Ishikawa (cell line): ENCODE measurements around the gene GIT2.

ENCODE experiments used
- CEBPB ChIP-seq: IDR thresholded peaks from 2 replicates; pipeline ENCODE4 v1.6.1; 2012
- CREB1 ChIP-seq: IDR thresholded peaks from 2 replicates; pipeline ENCODE4 v1.6.1; 2012; ENCODE audit warnings: low read depth
- EGR1 ChIP-seq: IDR thresholded peaks from 2 replicates; pipeline ENCODE4 v1.6.1; 2012
- EP300 ChIP-seq: IDR thresholded peaks from 2 replicates; pipeline ENCODE4 v1.6.1; 2012; ENCODE audit warnings: borderline replicate concordance
- FOXM1 ChIP-seq: IDR thresholded peaks from 2 replicates; pipeline ENCODE4 v1.6.1; 2012; ENCODE audit warnings: low read depth, borderline replicate concordance
- MAX ChIP-seq: IDR thresholded peaks from 2 replicates; pipeline ENCODE4 v1.6.1; 2012
- NFIC ChIP-seq: IDR thresholded peaks from 2 replicates; pipeline ENCODE4 v1.6.1; 2012
- RAD21 ChIP-seq: IDR thresholded peaks from 2 replicates; pipeline ENCODE4 v1.6.1; 2012; ENCODE audit warnings: low read depth
- REST ChIP-seq: IDR thresholded peaks from 2 replicates; pipeline ENCODE4 v1.6.1; 2012; ENCODE audit warnings: low read depth, mild to moderate bottlenecking
- TAF1 ChIP-seq: IDR thresholded peaks from 2 replicates; pipeline ENCODE4 v1.6.1; 2012; ENCODE audit warnings: low read depth, mild to moderate bottlenecking
- TEAD4 ChIP-seq: IDR thresholded peaks from 2 replicates; pipeline ENCODE4 v1.6.1; 2012
- USF1 ChIP-seq: IDR thresholded peaks from 2 replicates; pipeline ENCODE4 v1.6.1; 2012
- YY1 ChIP-seq: IDR thresholded peaks from 2 replicates; pipeline ENCODE4 v1.6.1; 2012; ENCODE audit warnings: low read depth
- ZBTB7A ChIP-seq: IDR thresholded peaks from 2 replicates; pipeline ENCODE4 v1.6.1; 2012; ENCODE audit warnings: low read depth

- TF ChIP-seq YY1 (no peak), TAF1 (no peak), MAX (no peak), FOXM1 (no peak), CEBPB (no peak), ZBTB7A (no peak), RAD21 (no peak), REST (no peak), EP300 (no peak), TEAD4 (no peak), NFIC (no peak), USF1 (no peak), EGR1 (no peak), CREB1 (no peak)
These were observed 101.2 kb downstream of the GIT2 start for GRCh38 chr12:109894939-109895338.
